ENCODE measurements around the gene ZNF470. TPM values are rescaled to one million over a fixed set of nuclear protein-coding genes. Genes with fewer than 3 reads are reported as not detected.

The ZNF470 gene
- total and polyA plus RNA-seq, 8 donors = 4.2 to 8.8 (median 8.3) TPM

GRCh38 chr19:56566904-56567273 lies 379 bp upstream of the ZNF470 start:
- DNase-seq = peak in 2 of 4 donors; percentile 55 to 87
- Histone ChIP-seq H3K4me1 (peaks cover 0 to 14% of the 10 kb centered on the region in 2 donors), H3K36me3 (peaks cover 0 to 43% of the 10 kb centered on the region in 2 donors), H3K27me3 (no peaks in the 10 kb centered on the region), H3K9me3 (peaks cover 3 to 90% of the 10 kb centered on the region in 2 donors), H3K27ac (peak overlapping the region; percentile 55 to 85), H3K4me3 (peak overlapping the region; percentile 86 to 97)
- no peak for TF ChIP-seq CTCF (IDR thresholded peaks at IDR 0.05)
- ATAC-seq = peak; percentile 70
- intact Hi-C loops (cut with DNase I) = no loop called here

GRCh38 chr19:56572589-56572988 lies 5.3 kb downstream of the ZNF470 start:
- DNase-seq (no peak), ATAC-seq (no peak)
- Histone ChIP-seq H3K36me3 (peaks cover 3 to 91% of the 10 kb centered on the region in 2 donors), H3K4me3 (no peak overlapping the region), H3K27ac (no peak overlapping the region), H3K4me1 (peaks cover 0 to 9% of the 10 kb centered on the region in 2 donors), H3K27me3 (no peaks in the 10 kb centered on the region), H3K9me3 (peaks cover 11 to 98% of the 10 kb centered on the region in 2 donors)
- no peak for TF ChIP-seq CTCF (IDR thresholded peaks at IDR 0.05)
- intact Hi-C loops (cut with DNase I) = no loop called here

- Histone ChIP-seq H3K4me1 (no peaks in the 10 kb centered on the region), H3K4me3 (no peak overlapping the region), H3K9me3 (peaks cover 18 to 100% of the 10 kb centered on the region in 2 donors), H3K36me3 (peaks cover 3 to 92% of the 10 kb centered on the region in 2 donors), H3K27me3 (no peaks in the 10 kb centered on the region), H3K27ac (no peak overlapping the region)
- DNase-seq (no peak), ATAC-seq (no peak)
- TF ChIP-seq CTCF (IDR thresholded peaks at IDR 0.05) = no peak
- intact Hi-C loops (cut with DNase I) = no loop called here
Measured at GRCh38 chr19:56573914-56574313, 6.6 kb downstream of the ZNF470 start.

DNA sequence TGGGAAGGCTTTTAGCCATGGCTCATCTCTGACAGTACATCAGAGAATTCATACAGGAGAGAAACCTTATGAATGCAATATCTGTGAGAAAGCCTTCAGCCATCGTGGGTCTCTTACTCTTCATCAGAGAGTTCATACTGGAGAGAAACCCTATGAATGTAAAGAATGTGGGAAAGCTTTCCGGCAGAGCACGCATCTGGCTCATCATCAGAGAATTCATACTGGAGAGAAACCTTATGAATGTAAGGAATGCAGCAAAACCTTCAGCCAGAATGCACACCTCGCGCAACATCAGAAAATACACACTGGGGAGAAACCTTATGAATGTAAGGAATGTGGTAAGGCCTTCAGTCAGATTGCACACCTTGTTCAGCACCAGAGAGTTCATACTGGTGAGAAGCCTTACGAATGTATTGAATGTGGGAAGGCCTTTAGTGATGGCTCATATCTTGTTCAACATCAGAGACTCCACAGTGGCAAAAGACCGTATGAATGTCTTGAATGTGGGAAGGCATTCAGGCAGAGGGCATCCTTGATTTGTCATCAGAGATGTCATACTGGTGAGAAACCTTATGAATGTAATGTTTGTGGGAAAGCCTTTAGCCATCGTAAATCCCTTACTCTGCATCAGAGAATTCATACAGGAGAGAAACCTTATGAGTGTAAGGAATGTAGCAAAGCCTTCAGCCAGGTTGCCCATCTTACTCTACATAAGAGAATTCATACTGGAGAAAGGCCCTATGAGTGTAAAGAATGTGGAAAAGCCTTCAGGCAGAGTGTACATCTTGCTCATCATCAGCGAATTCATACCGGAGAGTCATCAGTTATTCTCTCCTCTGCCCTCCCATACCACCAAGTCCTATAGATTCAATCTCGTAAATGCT lies 10.7 kb downstream of the ZNF470 start:
- intact Hi-C loops (cut with DNase I) = no loop called here
- no peak for ATAC-seq
- no peak overlapping the region for H3K4me3 ChIP-seq
- peaks cover 3 to 53% of the 10 kb centered on the region in 2 donors for H3K36me3 ChIP-seq
- no peak for TF ChIP-seq CTCF (IDR thresholded peaks at IDR 0.05)
- no peak for DNase-seq
- no peaks in the 10 kb centered on the region for H3K27me3 ChIP-seq
- peaks cover 29 to 100% of the 10 kb centered on the region in 2 donors for H3K9me3 ChIP-seq
- no peak overlapping the region for H3K27ac ChIP-seq
- no peaks in the 10 kb centered on the region for H3K4me1 ChIP-seq

- ATAC-seq = no peak
- no peak overlapping the region for H3K27ac ChIP-seq
- DNase-seq = no peak
Measured at GRCh38 chr19:56594446-56594782, 27.1 kb downstream of the ZNF470 start.

More at GRCh38 chr19:56594446-56594782, 27.1 kb downstream of the ZNF470 start:
- H3K9me3 ChIP-seq = peaks cover 0 to 49% of the 10 kb centered on the region in 2 donors
- H3K27me3 ChIP-seq = no peaks in the 10 kb centered on the region
- H3K36me3 ChIP-seq = peaks cover 0 to 9% of the 10 kb centered on the region in 2 donors
- H3K4me1 ChIP-seq = peaks cover 4 to 14% of the 10 kb centered on the region in 2 donors
- no peak for TF ChIP-seq CTCF (IDR thresholded peaks at IDR 0.05)
- H3K4me3 ChIP-seq = peak overlapping the region in 1 of 2 donors; percentile 86
- intact Hi-C loops (cut with DNase I) = no loop called here

Measured in left lung (tissue), 10 donors.